Stimulated activated CD8-positive, alpha-beta memory T cell treated with anti-CD3 and anti-CD28 coated beads, Interleukin-12 subunit alpha, Interleukin-12 subunit beta, amount 100 ng/mL, for 24 hours (primary cell): Measurements from ENCODE around the gene MBD6.

ENCODE experiments used
- DNase-seq: peaks from one replicate; pipeline ENCODE4 v3.0.0-alpha.2; 2020; ENCODE audit errors: extremely low read depth

Gene MBD6

DNA sequence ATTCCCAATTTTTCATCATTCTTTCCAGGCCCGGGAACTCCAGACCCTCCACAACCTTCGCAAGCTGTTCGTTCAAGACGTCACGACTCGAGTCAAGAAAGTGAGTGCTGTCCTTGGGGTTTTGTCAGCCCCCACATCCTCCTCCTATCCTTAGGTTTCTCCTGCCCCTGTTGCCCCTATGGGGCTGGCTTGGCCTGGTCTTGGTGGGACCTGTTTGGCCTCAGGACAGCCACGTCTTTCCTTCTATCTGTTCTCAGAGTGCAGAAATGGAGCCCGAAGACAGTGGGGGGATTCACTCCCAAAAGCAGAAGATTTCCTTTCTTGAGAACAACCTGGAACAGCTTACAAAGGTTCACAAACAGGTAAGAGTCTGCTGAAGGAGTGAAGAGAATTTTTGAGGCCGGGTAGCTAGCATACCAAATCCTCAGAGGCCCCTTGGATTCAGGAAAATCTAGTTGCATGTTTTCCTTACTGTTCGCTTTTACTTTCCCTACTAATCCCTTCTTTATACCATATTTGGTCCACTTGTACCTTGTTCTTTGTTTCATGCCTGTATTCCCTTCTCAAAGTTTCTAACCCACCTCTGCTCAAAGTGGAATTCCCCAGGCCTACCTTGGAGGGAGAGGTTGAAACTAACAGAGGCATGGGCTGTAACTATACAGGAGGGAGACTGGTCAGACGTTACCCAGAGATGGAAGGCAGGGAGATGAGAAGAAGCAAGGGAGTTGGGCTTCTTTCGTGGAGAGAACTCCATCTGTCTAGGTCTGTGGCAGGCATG is 55.5 kb downstream of the MBD6 start:
- no peak for DNase-seq

DNA sequence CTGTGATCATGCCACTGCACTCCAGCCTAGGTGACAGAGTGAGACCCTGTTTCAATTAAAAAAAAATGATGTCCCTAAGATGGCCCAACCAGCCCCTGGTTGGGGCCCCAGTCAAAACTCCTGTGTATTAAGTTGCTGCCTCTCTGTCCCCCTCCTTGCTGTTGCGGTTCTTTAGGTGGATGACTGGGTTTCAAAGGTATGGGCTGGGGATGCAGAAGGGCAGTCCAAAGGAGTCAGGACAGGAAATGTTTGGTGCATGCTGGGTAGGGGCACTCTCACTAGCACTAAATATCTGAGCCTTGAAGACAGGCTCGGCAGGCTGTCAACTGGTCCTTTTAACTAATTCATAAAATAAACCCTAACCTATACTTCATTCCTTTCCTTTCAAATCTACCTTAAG is 56.4 kb downstream of the MBD6 start:
- no peak for DNase-seq
